CD4-positive, alpha-beta T cell treated with Interleukin-1 beta for 1 hour (primary cell): ENCODE results near the gene CCDC92.
A peak's percentile ranks its signal among the peaks of the same experiment; 100 is the strongest.
"Not testable (repeated sequence)": the region's sequence is repeated elsewhere in the genome, so short reads cannot be mapped to it uniquely, and the experiment has no call there.

Source experiments
- DNase-seq, 2 donors: peaks; one replicate each; pipeline ENCODE4 v3.0.0-alpha.2; 2020 to 2022

Gene CCDC92

GRCh38 chr12:123934016-123934620 lies 38.5 kb downstream of the CCDC92 start:
- no peak for DNase-seq

- no peak for DNase-seq
These were observed 39.4 kb downstream of the CCDC92 start for GRCh38 chr12:123933214-123933613.

- DNase-seq: peak; percentile 39 to 42
These were observed 40.8 kb downstream of the CCDC92 start for GRCh38 chr12:123931686-123932321.

- no peak for DNase-seq
These were observed 42.6 kb downstream of the CCDC92 start for GRCh38 chr12:123929946-123930583.

- no peak for DNase-seq
These were observed 43.7 kb downstream of the CCDC92 start for GRCh38 chr12:123928897-123929296.

- no peak for DNase-seq
These were observed 44.3 kb downstream of the CCDC92 start for GRCh38 chr12:123928274-123928865.

GRCh38 chr12:123924539-123924938 lies 48.1 kb downstream of the CCDC92 start:
- DNase-seq: no peak

- no peak for DNase-seq
These were observed 48.7 kb downstream of the CCDC92 start for GRCh38 chr12:123923927-123924326.

GRCh38 chr12:123923038-123923437 lies 49.6 kb downstream of the CCDC92 start:
- DNase-seq: no peak

GRCh38 chr12:123919980-123920360 lies 52.7 kb downstream of the CCDC92 start:
- no peak for DNase-seq

- no peak for DNase-seq
These were observed 55.2 kb downstream of the CCDC92 start for GRCh38 chr12:123917337-123917850.

GRCh38 chr12:123916729-123917128 lies 55.9 kb downstream of the CCDC92 start:
- DNase-seq: no peak

- no peak for DNase-seq
These were observed 57.8 kb downstream of the CCDC92 start for GRCh38 chr12:123914726-123915333.

GRCh38 chr12:123912415-123913380 lies 59.9 kb downstream of the CCDC92 start:
- DNase-seq: no peak

- DNase-seq: not testable (repeated sequence)
These were observed 60.8 kb downstream of the CCDC92 start for GRCh38 chr12:123911672-123912409.

- no peak for DNase-seq
These were observed 61.9 kb downstream of the CCDC92 start for GRCh38 chr12:123910761-123911193.

GRCh38 chr12:123910057-123910456 lies 62.6 kb downstream of the CCDC92 start:
- DNase-seq: no peak

GRCh38 chr12:123908884-123909725 lies 63.5 kb downstream of the CCDC92 start:
- DNase-seq: no peak

- DNase-seq: no peak
These were observed 64.7 kb downstream of the CCDC92 start for GRCh38 chr12:123907726-123908476.
